ENCODE data around the gene FMNL2.

DNA sequence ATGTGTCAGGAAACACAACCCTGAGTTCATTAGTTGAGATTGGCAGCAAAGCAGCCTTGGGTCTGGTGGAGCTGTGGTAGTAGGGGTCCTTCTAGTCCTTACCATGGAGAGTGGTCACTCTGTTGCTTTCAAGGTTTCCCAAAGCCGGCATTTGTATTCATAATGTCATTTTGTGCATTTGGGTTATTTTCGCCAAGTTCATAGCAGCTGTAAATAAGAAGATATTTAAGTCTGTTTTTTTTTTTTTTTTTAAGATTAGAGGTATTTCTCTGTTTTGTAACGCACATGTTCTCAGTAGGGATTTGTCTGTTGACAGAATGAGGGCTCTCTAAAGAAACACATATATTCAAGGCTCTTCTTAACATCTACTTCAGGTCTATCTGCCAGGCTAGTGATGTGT, 268.2 kb downstream of the FMNL2 start:
- TF ChIP-seq TAF1 (IDR thresholded peaks at IDR 0.05; ENCODE audit: low read depth) = no peak
- TF ChIP-seq, protein P1, sequence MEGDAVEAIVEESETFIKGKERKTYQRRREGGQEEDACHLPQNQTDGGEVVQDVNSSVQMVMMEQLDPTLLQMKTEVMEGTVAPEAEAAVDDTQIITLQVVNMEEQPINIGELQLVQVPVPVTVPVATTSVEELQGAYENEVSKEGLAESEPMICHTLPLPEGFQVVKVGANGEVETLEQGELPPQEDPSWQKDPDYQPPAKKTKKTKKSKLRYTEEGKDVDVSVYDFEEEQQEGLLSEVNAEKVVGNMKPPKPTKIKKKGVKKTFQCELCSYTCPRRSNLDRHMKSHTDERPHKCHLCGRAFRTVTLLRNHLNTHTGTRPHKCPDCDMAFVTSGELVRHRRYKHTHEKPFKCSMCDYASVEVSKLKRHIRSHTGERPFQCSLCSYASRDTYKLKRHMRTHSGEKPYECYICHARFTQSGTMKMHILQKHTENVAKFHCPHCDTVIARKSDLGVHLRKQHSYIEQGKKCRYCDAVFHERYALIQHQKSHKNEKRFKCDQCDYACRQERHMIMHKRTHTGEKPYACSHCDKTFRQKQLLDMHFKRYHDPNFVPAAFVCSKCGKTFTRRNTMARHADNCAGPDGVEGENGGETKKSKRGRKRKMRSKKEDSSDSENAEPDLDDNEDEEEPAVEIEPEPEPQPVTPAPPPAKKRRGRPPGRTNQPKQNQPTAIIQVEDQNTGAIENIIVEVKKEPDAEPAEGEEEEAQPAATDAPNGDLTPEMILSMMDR (IDR thresholded peaks at IDR 0.05; ENCODE audit: poor library complexity, severe bottlenecking) = no peak
- TF ChIP-seq, protein P2, sequence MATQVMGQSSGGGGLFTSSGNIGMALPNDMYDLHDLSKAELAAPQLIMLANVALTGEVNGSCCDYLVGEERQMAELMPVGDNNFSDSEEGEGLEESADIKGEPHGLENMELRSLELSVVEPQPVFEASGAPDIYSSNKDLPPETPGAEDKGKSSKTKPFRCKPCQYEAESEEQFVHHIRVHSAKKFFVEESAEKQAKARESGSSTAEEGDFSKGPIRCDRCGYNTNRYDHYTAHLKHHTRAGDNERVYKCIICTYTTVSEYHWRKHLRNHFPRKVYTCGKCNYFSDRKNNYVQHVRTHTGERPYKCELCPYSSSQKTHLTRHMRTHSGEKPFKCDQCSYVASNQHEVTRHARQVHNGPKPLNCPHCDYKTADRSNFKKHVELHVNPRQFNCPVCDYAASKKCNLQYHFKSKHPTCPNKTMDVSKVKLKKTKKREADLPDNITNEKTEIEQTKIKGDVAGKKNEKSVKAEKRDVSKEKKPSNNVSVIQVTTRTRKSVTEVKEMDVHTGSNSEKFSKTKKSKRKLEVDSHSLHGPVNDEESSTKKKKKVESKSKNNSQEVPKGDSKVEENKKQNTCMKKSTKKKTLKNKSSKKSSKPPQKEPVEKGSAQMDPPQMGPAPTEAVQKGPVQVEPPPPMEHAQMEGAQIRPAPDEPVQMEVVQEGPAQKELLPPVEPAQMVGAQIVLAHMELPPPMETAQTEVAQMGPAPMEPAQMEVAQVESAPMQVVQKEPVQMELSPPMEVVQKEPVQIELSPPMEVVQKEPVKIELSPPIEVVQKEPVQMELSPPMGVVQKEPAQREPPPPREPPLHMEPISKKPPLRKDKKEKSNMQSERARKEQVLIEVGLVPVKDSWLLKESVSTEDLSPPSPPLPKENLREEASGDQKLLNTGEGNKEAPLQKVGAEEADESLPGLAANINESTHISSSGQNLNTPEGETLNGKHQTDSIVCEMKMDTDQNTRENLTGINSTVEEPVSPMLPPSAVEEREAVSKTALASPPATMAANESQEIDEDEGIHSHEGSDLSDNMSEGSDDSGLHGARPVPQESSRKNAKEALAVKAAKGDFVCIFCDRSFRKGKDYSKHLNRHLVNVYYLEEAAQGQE (IDR thresholded peaks at IDR 0.05; ENCODE audit: borderline replicate concordance) = no peak
- no peak for TF ChIP-seq EP300 (conservative IDR thresholded peaks at IDR 0.05; ENCODE audit: poor library complexity, severe bottlenecking)
- TF ChIP-seq SMC3 (conservative IDR thresholded peaks at IDR 0.05; ENCODE audit: poor library complexity) = no peak
